AG10803 (cell line): ENCODE results near the gene RPS18.
"Not testable (repeated sequence)": the region's sequence is repeated elsewhere in the genome, so short reads cannot be mapped to it uniquely, and the experiment has no call there.

Experiments
- DNase-seq: peaks from one replicate; pipeline ENCODE4 v3.0.0; 2010; ENCODE audit warnings: low read depth
- H3K4me3 ChIP-seq: 2 replicates; pipeline ENCODE4 v1.5.1; 2011; ENCODE audit warnings: mild to moderate bottlenecking, low read length, control low read depth
- CTCF ChIP-seq: conservative IDR thresholded peaks from 2 replicates; pipeline ENCODE4 v1.5.1; 2011; ENCODE audit warnings: mild to moderate bottlenecking, low read length, control low read depth, inconsistent platforms

Gene RPS18

GRCh38 chr6:33271468-33272274 is at the start of gene RPS18, which contains the start of gene VPS52:
TSS of gene RPS18 (plus strand) at chr6:33272075. CDS start at chr6:33272120, 45 bp downstream.
TSS of gene VPS52 (minus strand) at chr6:33271876. CDS start at chr6:33271675, 201 bp downstream.
- peak within 1 kb of the TSS; percentile 96 for H3K4me3 ChIP-seq
- no peak for TF ChIP-seq CTCF
- peak; percentile 99 for DNase-seq

GRCh38 chr6:33226503-33227120 is 45.3 kb upstream of the RPS18 start:
- H3K4me3 ChIP-seq, DNase-seq: not testable (repeated sequence)

GRCh38 chr6:33235221-33235634 is 36.6 kb upstream of the RPS18 start:
- no peak overlapping the region for H3K4me3 ChIP-seq
- DNase-seq: no peak
- no peak for TF ChIP-seq CTCF

- no peak for TF ChIP-seq CTCF
- no peak overlapping the region for H3K4me3 ChIP-seq
- DNase-seq: no peak
These were observed 35.5 kb upstream of the RPS18 start for GRCh38 chr6:33236328-33236727.

GRCh38 chr6:33236852-33237251 is 35.0 kb upstream of the RPS18 start:
- DNase-seq: no peak
- H3K4me3 ChIP-seq: no peak overlapping the region
- TF ChIP-seq CTCF: no peak

GRCh38 chr6:33237741-33238140 is 34.1 kb upstream of the RPS18 start:
- no peak for TF ChIP-seq CTCF
- DNase-seq: no peak
- no peak overlapping the region for H3K4me3 ChIP-seq

GRCh38 chr6:33241968-33242367 is 29.9 kb upstream of the RPS18 start:
- H3K4me3 ChIP-seq: no peak overlapping the region
- DNase-seq: no peak
- no peak for TF ChIP-seq CTCF
